ENCODE measurements around the gene TCP11.
"Not testable (repeated sequence)": the region's sequence is repeated elsewhere in the genome, so short reads cannot be mapped to it uniquely, and the experiment has no call there.

Gene TCP11

DNA sequence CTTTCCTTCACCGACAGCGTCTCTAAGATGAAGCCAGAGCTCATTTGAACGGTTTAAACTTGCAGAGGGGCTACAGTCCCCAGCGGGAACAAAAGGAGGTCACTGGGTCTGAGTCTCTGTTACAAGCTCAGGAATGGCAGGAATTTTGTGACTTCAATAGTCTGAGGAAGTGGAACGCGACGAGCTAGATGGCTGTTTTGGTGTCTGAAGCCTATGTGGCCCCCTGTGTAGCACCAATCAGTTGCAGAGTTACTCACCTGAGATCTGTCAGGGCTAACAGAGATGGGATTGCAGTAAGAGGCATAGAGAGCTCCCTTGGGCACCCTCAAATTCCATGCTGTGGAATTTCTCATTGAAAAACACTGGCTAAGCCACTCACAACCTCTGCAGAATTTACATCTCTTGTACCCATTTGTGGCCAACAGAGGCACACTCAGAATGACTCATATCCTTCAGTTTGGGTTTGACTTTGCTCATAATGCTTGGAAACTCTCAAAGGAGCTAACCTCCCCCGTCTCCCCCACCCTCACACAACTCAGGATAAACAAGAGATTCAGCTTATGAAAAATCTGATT lies 7.1 kb upstream of the TCP11 start:
- peak in 2 of 3 donors; percentile 27 to 35 for DNase-seq (ENCODE audit: low read depth in 2 of 3, low spot score in 1 of 3)

DNA sequence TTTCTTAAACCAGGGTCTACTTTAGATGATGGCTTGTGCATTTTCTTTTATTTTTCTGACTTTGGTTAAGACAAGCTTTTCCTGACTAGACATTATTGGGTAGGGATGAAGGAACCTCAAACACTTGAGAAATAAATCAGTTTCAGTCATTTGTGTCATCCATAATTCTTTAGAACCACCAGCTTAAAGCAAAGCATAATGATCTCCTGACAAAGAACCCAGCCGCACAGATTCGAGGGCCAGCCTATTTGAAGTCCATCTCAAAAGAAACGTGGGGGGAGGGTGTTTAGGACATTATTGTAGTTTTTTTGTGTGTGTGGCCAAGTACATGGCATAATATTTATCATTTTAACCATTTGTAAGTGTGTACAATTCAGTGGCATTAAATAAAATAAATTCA lies 6.3 kb upstream of the TCP11 start:
- no peak for DNase-seq (ENCODE audit: low read depth in 2 of 3, low spot score in 1 of 3)

GRCh38 chr6:35147026-35147425 lies 5.9 kb upstream of the TCP11 start:
- no peak for DNase-seq (ENCODE audit: low read depth in 2 of 3, low spot score in 1 of 3)

DNA sequence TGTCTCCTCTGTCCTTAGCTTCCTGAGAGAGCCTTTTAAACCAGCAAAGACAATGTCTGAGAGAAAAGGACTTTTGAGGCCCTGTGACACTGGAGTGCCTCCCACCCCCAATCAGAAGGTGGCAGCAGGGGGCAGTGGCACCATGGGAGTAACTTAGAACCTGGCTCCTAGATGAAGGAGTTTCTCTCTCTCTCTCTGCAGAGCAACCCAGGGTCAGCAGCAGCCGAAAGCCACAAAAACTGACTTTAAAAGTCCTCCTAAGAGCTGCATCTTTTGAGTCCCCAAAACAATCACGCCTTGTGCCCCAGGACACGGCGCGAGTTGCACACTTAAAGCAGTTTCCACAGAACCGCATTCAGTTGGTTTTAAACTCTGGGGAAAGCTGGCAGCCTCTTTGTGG lies 5.3 kb upstream of the TCP11 start:
- DNase-seq (ENCODE audit: low read depth in 2 of 3, low spot score in 1 of 3): peak in 2 of 3 donors; percentile 14 to 27

DNA sequence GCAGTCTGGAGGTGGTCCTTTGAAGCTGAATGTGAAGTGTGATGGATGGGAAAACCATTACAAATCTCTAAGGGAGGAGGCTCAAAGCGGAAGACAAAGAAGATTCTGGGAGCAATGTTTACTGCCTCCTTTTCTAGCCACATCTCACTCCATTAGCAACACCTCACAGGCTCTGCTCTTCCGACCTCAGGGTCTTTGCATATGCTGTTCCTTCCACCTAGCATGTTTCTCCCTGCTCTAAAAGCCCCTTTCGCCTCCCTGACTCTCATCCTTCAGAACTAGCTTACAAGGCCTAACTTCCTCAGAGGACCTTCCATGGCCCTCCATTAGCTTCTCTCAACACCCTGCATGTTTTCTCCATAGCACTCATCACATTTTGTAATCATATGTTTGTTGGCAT lies 4.6 kb upstream of the TCP11 start:
- no peak for DNase-seq (ENCODE audit: low read depth in 2 of 3, low spot score in 1 of 3)

DNA sequence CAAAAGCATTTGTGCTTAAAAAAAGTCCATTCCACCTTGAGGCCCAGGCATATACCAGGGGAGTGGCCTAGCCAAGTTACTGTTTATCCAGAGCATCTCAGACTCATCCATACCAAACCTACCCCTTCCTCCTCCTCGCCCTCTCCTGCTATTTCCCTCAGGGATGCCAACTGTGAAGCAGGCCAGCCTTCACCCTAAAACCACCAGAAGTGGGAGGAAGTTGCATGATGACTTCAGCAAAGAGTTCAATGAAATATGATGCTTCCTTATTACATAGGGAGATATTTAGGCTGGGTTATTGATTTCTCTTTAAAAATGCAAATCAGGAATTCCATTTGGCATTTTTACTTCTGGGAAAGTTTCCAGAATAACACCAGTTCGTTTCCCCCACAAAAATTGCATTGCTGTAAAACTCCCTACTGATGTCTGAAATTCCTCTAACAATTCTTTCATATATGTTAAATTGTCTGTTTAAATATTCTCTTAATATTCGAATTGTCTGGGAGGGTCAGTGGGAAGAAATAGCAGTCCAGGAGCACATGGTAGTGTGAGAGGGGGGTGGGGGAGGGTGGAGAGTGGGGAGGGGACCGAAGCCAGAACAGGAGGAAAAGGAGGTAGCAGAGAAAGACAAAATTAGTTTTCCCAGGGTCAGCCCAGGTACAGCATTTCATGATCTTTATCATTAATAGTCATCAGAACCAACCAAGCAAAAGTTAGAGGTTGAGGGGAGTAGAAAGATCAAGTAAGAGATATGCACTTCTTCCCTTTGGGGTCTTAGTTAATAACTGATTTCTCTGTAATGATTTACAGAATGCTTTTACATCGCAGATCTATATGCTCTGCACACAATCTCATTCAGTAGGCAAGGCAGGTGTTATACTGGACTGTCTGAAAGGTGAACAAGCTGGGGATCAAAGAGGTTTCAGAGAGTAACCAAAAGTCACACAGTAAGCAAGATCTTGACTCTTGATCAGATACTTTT lies 1.7 kb upstream of the TCP11 start:
- no peak for DNase-seq (ENCODE audit: low read depth in 2 of 3, low spot score in 1 of 3)

- DNase-seq (ENCODE audit: low read depth in 2 of 3, low spot score in 1 of 3): no peak
Observed at GRCh38 chr6:35140639-35141006, 516 bp downstream of the TCP11 start.

- peak in 2 of 3 donors; percentile 8 to 56 for DNase-seq (ENCODE audit: low read depth in 2 of 3, low spot score in 1 of 3)
Observed at GRCh38 chr6:35139924-35140638, 1.1 kb downstream of the TCP11 start.

DNA sequence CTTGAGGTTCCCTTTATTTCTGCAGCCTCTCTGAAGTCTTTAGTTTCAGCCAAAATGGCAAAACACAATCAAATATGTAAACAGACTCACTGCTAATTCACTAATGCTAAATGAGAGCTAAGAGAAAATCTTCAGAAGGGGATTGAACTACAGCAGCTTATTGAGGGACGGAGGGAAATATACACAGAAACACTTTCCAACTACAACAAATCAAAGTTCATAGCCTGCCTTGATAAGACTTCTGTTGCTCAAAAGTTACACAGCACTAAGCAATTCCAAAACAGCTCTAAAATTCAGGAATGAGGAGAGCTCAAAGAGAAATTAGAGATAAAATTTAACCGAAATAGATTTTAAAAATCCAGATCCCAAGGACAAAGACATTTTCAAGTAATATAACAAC lies 1.7 kb downstream of the TCP11 start:
- no peak for DNase-seq (ENCODE audit: low read depth in 2 of 3, low spot score in 1 of 3)

DNA sequence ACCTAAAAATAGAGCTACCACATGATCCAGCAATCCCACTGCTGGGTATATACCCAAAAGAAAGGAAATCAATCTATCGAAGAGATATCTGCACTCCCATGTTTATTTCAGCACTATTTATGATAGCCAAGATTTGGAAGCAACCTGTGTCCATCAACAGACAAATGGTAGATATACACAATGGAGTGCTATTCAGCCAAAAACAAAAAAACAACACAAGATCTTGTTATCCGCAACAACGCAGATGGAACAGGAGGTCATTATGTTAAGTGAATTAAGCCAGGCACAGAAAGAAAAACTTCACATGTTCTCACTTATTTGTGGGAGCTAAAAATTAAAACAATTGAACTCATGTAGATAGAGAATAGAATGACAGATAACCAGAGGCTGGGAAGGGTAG lies 2.9 kb downstream of the TCP11 start:
- DNase-seq (ENCODE audit: low read depth in 2 of 3, low spot score in 1 of 3): not testable (repeated sequence)

DNA sequence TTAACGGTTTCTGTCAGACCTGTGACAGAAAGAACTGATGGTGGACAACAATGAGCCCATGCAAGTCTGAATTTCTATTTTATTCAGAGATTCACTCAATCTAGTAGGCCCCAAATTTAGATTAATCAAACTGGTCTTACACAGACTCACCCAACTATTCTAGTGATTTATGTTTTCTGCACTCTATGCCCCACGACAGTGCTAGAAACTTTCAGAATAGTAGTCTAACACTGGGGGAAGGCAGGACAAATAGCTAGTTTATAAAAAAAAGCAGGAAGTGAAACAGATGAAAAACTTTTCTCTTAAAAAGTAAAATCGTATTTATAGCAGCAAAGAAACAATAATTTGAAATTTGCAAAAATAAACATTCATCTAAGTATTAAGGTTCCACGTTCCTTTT lies 5.0 kb downstream of the TCP11 start:
- no peak for DNase-seq (ENCODE audit: low read depth in 2 of 3, low spot score in 1 of 3)

GRCh38 chr6:35128496-35128895 lies 12.6 kb downstream of the TCP11 start:
- DNase-seq (ENCODE audit: low read depth in 2 of 3, low spot score in 1 of 3): no peak

GRCh38 chr6:35128042-35128441 lies 13.1 kb downstream of the TCP11 start:
- no peak for DNase-seq (ENCODE audit: low read depth in 2 of 3, low spot score in 1 of 3)

DNA sequence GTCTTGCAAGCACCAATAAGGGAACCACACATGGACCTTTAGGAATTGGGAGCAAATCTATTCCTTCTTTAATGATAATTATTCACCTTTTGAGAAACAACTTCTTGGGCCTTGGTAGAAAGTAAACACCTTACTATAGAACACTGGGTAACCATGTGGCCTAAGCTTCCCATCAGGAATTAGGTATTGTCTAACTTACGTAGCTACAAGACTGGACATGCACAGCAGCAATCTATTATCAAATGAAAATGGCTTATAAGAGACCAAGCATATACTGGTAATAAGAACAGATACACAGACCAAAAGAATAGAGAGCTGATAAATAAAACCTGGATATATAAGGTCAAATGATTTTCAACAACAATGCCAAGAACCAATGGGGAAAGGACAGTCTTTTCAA lies 16.8 kb downstream of the TCP11 start:
- no peak for DNase-seq (ENCODE audit: low read depth in 2 of 3, low spot score in 1 of 3)

- DNase-seq (ENCODE audit: low read depth in 2 of 3, low spot score in 1 of 3): no peak
Observed at GRCh38 chr6:35120746-35121145, 20.4 kb downstream of the TCP11 start.

GRCh38 chr6:35108309-35108885 lies 32.7 kb downstream of the TCP11 start:
- DNase-seq (ENCODE audit: low read depth in 2 of 3, low spot score in 1 of 3): no peak

DNA sequence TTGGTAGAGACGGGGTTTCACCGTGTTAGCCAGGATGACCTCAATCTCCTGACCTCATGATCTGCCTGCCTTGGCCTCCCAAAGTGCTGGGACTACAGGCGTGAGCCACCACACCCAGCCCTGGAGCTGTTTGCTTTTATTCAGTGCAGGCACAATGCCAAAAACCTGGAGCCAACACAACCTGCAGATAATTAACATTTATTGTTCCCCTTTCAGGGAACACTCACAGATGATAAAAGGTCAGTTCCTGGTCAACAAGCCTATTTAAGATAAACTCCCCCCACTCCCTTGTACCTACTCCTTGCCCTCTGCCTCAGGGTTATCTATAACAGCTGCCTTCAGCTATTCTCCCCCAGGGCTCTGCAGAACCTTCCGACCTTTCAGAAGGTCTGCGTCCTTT lies 33.4 kb downstream of the TCP11 start:
- DNase-seq (ENCODE audit: low read depth in 2 of 3, low spot score in 1 of 3): not testable (repeated sequence)

DNA sequence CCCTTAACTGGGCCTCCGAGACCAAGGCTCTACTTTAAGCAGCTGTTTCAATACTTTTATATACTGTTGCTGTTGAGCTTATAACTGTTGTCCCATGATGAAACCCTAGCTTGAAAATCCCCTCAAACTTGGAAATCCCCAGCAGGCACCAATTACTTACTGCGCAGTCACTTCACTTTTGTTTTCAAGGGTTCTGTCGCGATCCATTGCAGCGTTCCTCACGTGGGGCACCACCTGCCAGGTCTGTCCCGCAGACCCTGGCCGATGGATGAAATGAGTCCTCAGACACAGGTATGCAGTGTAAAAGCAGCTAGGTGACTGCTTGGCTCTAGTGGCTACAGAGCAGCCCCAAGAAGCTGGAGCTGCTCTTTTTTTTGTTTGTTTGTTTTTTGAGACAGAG lies 33.9 kb downstream of the TCP11 start:
- not testable (repeated sequence) for DNase-seq (ENCODE audit: low read depth in 2 of 3, low spot score in 1 of 3)

- DNase-seq (ENCODE audit: low read depth in 2 of 3, low spot score in 1 of 3): not testable (repeated sequence)
Observed at GRCh38 chr6:35106061-35106460, 35.1 kb downstream of the TCP11 start.

DNA sequence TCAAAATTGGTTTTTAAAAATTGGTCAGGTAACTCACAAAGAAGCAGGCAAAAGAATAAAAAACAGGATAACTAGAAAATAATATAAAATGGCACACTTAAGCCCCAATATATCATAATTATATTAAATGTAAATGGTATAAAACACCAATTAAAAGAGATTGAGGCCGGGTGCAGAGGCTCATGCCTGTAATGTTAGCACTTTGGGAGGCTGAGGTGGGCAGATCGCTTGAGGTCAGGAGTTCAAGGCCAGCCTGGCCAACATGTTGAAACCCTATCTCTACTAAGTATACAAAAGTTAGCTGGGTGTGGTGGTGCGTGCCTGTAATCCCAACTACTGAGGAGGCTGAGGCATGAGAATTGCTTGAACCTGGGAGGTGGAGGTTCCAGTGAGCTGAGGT lies 36.1 kb downstream of the TCP11 start:
- no peak for DNase-seq (ENCODE audit: low read depth in 2 of 3, low spot score in 1 of 3)

- no peak for DNase-seq (ENCODE audit: low read depth in 2 of 3, low spot score in 1 of 3)
Observed at GRCh38 chr6:35099116-35099515, 42.0 kb downstream of the TCP11 start.
